Colonic mucosa (tissue), 4 donors: ENCODE measurements around the gene KLHDC8A. TPM values are rescaled to one million over a fixed set of nuclear protein-coding genes. Genes with fewer than 3 reads are reported as not detected.

Experiments used
- DNase-seq: peaks from one replicate; pipeline ENCODE4 v3.0.0-alpha.2; 2020
- H3K27ac ChIP-seq: fragments of 200-600 bp; one replicate; pipeline ENCODE4 v1.8.0; 2021
- H3K27me3 ChIP-seq: fragments of 200-600 bp; one replicate; pipeline ENCODE4 v1.8.0; 2021
- H3K36me3 ChIP-seq: fragments of 200-600 bp; one replicate; pipeline ENCODE4 v1.8.0; 2021
- H3K4me1 ChIP-seq: fragments of 200-600 bp; one replicate; pipeline ENCODE4 v1.8.0; 2021; ENCODE audit warnings: mild to moderate bottlenecking
- H3K4me3 ChIP-seq: fragments of 200-600 bp; one replicate; pipeline ENCODE4 v1.8.0; 2021
- H3K9ac ChIP-seq, 2 donors: one replicate each; pipeline ENCODE4 v1.7.0; 2013; ENCODE audit warnings: control low read depth in 2 of 2, low read depth in 2 of 2, low read length in 2 of 2
- H3K9me3 ChIP-seq: fragments of 200-600 bp; one replicate; pipeline ENCODE4 v1.8.0; 2021
- CTCF ChIP-seq: fragments of 200-600 bp; IDR thresholded peaks from one replicate; pipeline ENCODE4 v1.8.0; 2022; ENCODE audit warnings: antibody characterized with exemption, mild to moderate bottlenecking
- intact Hi-C: fragments of 100-400 bp; cut with DNase I; formaldehyde crosslinking; loops from one replicate; pipeline ENCODE4 v1.14.1; 2022
- total RNA-seq, 2 donors: library from RNA; stranded (reverse); fragmentation: NEBNext Ultra II Directional in 1 of 2; extraction: Animal tissue kit (Norgen Biotek cat#: 25700) in 1 of 2; gene quantifications; one replicate each; pipeline ENCODE4 v1.2.1, GENCODE V29; 2021
- donor health status: healthy.
- donor health status: DM: no; HTN: no; CAD: no.
- donor health status: DM: no; HTN: no; CAD: no.

The KLHDC8A gene
- total RNA-seq, 2 donors from 2014 or later: 0.44 to 0.58 TPM

GRCh38 chr1:205287767-205288559 lies 68.8 kb downstream of the KLHDC8A start:
- no peaks in the 10 kb centered on the region for H3K36me3 ChIP-seq
- H3K9me3 ChIP-seq: no peaks in the 10 kb centered on the region
- no peaks in the 10 kb centered on the region for H3K27me3 ChIP-seq
- H3K9ac ChIP-seq: peak overlapping the region in 1 of 2 donors; percentile 29
- H3K4me1 ChIP-seq: peaks cover 17% of the 10 kb centered on the region
- no peak for TF ChIP-seq CTCF
- intact Hi-C loops: no loop called here
- H3K4me3 ChIP-seq: no peak overlapping the region
- peak; percentile 56 for DNase-seq
- peak overlapping the region; percentile 37 for H3K27ac ChIP-seq

- no peak for DNase-seq
- no peaks in the 10 kb centered on the region for H3K36me3 ChIP-seq
- no peak overlapping the region for H3K9ac ChIP-seq
- TF ChIP-seq CTCF: no peak
- H3K27ac ChIP-seq: peak overlapping the region; percentile 34
- peaks cover 17% of the 10 kb centered on the region for H3K4me1 ChIP-seq
- intact Hi-C loops: no loop called here
- no peak overlapping the region for H3K4me3 ChIP-seq
- no peaks in the 10 kb centered on the region for H3K9me3 ChIP-seq
- no peaks in the 10 kb centered on the region for H3K27me3 ChIP-seq
These were observed 69.6 kb downstream of the KLHDC8A start for GRCh38 chr1:205287076-205287475.

GRCh38 chr1:205286335-205286950 lies 70.3 kb downstream of the KLHDC8A start:
- Histone ChIP-seq H3K9ac (peak overlapping the region in 1 of 2 donors; percentile 32), H3K4me1 (peaks cover 17% of the 10 kb centered on the region), H3K36me3 (no peaks in the 10 kb centered on the region), H3K4me3 (no peak overlapping the region), H3K9me3 (no peaks in the 10 kb centered on the region), H3K27me3 (no peaks in the 10 kb centered on the region), H3K27ac (peak overlapping the region; percentile 34)
- DNase-seq: no peak
- TF ChIP-seq CTCF: no peak
- intact Hi-C loops: no loop called here

Other genes starting within 250 kb of the KLHDC8A start
- 10 to 100 TPM; 15.1 to 17.8 TPM for gene RBBP5, start 234.9 kb downstream of the KLHDC8A start, total RNA-seq
- gene DSTYK, start 145.2 kb downstream of the KLHDC8A start, total RNA-seq: 1 to 10 TPM; 4.5 to 5.7 TPM
- under 1 TPM; 0.25 to 0.88 TPM for gene TMCC2, start 129.0 kb downstream of the KLHDC8A start, total RNA-seq
- gene NUAK2, start 35.2 kb downstream of the KLHDC8A start, total RNA-seq: 10 to 100 TPM; 21.2 to 27.2 TPM
- gene LEMD1, start 65.1 kb upstream of the KLHDC8A start, total RNA-seq: 1 to 10 TPM in 1 of 2 donors, under 1 TPM in 1; 0.77 to 1.1 TPM
- under 1 TPM; 0.20 to 0.37 TPM for gene BLACAT1, start 99.1 kb upstream of the KLHDC8A start, total RNA-seq
- 10 to 100 TPM; 27.9 to 46.0 TPM for gene CDK18, start 147.7 kb upstream of the KLHDC8A start, total RNA-seq